NCI-H69 (cell line): ENCODE data around the gene ESPNL.
A peak's percentile ranks its signal among the peaks of the same experiment; 100 is the strongest.
"Not testable (repeated sequence)": the region's sequence is repeated elsewhere in the genome, so short reads cannot be mapped to it uniquely, and the experiment has no call there.

Experiments used
- DNase-seq: peaks from one replicate; lab custom pipeline; 2025; lab: John Stamatoyannopoulos, UW

The ESPNL gene, protein sequence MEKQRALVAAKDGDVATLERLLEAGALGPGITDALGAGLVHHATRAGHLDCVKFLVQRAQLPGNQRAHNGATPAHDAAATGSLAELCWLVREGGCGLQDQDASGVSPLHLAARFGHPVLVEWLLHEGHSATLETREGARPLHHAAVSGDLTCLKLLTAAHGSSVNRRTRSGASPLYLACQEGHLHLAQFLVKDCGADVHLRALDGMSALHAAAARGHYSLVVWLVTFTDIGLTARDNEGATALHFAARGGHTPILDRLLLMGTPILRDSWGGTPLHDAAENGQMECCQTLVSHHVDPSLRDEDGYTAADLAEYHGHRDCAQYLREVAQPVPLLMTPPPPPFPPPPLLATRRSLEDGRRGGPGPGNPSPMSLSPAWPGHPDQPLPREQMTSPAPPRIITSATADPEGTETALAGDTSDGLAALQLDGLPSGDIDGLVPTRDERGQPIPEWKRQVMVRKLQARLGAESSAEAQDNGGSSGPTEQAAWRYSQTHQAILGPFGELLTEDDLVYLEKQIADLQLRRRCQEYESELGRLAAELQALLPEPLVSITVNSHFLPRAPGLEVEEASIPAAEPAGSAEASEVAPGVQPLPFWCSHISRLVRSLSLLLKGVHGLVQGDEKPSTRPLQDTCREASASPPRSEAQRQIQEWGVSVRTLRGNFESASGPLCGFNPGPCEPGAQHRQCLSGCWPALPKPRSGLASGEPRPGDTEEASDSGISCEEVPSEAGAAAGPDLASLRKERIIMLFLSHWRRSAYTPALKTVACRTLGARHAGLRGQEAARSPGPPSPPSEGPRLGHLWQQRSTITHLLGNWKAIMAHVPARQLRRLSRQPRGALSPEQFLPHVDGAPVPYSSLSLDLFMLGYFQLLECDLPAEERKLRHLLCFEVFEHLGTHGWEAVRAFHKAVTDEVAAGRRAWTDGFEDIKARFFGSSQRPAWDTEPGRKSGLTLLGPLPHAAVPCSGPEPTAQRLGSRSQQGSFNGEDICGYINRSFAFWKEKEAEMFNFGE

DNA sequence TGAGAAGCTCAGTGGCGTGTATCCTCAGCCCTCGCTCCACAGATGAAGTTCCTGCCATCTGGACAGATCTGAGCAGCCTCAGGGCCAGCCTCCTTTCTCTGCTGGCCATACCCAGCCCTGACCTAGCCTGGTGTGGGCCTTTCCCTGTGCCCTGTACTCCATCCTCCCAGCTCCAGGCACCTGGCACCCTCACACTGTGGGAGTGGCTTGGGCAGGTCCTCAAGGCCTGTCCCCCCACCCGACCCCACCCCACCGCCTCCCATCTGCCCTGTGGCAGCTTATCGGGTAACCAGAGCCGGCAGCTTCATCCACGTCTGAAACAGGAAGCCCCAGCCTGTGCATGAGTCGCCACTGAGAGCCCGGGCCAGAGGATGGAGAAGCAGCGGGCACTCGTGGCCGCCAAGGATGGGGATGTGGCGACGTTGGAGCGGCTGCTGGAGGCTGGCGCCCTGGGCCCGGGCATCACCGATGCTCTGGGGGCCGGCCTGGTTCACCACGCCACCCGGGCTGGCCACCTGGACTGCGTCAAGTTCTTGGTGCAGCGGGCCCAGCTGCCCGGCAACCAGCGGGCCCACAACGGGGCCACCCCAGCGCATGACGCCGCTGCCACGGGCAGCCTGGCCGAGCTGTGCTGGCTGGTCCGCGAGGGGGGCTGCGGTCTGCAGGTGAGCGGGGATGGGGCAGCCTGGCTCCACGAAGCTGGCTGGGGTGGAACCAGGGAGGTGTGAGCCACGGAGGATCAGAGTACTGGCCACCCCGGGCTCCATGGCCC is at the start of gene ESPNL:
TSS of gene ESPNL (plus strand) at position 292 of the 772 bp plus-strand sequence. CDS start at position 372, 80 bp downstream.
- DNase-seq = peak; percentile 10

- no peak for DNase-seq
Observed at GRCh38 chr2:238053191-238053776, 46.9 kb upstream of the ESPNL start.

DNA sequence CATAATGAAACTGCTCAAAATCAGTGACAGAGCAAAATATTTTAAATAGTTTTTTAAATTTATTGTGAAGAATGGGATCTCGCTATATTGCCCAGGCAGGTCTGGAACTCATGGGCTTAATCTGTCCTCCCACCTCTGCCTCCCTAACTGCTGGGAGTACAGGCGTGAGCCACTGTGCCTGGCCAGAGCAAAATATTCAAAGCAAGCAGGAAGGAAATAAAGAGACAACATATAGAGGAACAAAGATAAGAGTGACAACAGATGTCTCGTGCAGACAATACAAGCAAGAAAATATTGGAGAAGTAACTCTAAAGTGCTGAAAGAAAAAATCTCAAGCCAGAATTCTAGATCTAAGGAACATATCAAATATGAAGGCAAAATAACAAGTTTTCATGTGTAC is 44.3 kb upstream of the ESPNL start:
- DNase-seq = no peak

GRCh38 chr2:238057696-238058575 is 42.2 kb upstream of the ESPNL start:
- DNase-seq = peak; percentile 50

- DNase-seq = no peak
Observed at GRCh38 chr2:238059505-238059904, 40.6 kb upstream of the ESPNL start.

GRCh38 chr2:238060096-238060541 is 40.0 kb upstream of the ESPNL start:
- DNase-seq = no peak

DNA sequence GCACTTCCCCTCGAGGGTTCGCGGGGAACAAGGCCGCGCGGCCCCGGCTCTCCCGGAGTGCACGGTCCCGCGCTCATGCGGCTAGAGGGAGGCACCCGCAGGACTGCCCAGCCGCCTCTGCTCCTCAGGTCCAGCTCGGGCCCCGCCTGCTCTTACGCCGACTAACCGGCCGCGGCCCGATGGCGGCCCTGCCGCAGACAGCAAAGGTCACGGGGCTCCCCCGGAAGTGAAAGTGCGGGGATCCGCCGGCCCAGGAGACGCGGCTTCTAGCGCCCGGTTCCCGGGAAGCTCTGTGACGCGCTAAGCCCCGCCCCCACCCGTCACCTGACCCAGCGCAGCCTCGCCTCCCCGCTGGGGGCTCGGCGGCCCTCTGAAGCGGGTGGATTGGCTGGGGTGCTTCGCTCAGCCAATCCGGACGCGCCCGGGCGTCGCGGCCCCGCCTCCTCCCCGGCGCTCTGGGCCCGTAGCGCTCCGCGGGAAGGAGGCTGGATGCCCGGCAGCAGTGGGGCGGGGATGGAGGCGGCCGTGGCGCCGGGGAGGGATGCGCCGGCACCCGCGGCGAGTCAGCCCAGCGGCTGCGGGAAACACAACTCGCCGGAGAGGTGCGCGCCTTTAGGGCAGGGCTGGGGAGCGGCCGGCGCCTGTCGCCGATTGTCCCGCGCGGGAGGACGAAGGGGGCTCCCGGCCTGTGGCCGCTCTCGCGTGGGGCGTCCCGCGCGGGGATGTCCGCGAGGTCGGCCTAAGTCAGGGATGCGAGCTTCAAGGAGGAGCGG is 39.4 kb upstream of the ESPNL start, which contains the start of gene SCLY:
TSS of gene SCLY (plus strand) at position 460 of the 773 bp plus-strand sequence. CDS start at position 514, 54 bp downstream.
- DNase-seq = peak; percentile 96

DNA sequence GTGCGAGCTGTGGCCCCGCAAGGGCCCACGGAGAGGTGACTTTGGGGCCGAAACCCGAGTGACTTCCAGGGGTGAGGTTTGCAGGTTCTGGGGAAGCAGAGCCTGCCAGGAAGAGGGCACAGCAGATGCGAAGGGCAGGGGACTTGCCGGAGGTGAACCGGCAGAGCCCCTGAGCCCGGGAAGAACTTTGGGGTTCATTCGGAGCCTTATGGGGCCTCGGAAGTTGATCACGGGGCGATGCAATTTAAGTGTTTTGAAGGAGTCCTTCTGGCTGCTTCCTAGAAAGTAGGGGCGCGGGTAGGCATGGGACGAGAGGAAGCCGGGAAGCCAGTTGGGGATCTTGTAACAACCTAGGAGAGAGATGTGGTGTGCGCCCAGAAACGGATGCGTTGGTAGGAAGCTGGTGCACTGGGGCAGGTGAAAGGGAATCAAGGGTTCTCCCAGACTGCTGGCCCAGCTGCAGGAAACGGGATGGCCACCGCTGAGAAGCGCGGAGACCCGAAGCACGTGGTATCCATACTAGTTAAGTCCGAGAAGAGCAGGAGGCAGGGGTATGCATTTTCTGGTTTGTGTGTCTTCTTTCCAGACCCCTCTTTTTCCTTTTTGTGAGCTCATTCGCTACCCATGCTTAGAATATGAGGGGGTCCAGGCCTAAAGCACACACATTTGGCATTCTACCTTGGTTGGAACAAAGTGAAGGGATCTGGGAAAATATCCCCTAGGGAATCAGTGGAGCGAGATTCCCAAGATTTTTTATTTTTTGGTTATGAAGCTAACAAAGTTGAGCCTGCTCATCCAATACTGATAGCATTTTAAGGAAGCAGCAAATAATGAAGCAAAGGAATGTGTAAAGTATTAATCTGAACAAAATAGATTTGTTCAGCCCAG is 38.6 kb upstream of the ESPNL start:
- DNase-seq = peak; percentile 59

GRCh38 chr2:238063414-238064189 is 36.5 kb upstream of the ESPNL start:
- peak; percentile 9 for DNase-seq

DNA sequence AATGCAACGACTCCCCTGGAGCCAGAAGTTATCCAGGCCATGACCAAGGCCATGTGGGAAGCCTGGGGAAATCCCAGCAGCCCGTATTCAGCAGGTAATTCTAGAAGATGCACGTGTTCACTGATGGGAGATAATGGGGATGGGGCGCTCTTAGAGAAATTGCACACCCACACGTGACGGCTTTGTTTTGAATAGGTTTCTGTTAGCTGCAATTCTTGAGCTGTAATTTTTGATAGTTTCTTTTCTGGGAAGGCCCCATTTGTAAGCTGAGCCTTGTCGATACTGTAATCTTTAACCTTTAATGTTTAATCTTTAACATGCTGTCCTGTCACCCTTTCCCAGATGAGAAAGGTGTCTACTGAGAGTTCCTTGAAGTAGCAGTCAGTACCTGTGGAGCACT is 35.8 kb upstream of the ESPNL start:
- DNase-seq = no peak

- DNase-seq = no peak
Observed at GRCh38 chr2:238065071-238065846, 34.9 kb upstream of the ESPNL start.

GRCh38 chr2:238066218-238066617 is 33.9 kb upstream of the ESPNL start:
- no peak for DNase-seq

- not testable (repeated sequence) for DNase-seq
Observed at GRCh38 chr2:238066718-238067117, 33.4 kb upstream of the ESPNL start.

DNA sequence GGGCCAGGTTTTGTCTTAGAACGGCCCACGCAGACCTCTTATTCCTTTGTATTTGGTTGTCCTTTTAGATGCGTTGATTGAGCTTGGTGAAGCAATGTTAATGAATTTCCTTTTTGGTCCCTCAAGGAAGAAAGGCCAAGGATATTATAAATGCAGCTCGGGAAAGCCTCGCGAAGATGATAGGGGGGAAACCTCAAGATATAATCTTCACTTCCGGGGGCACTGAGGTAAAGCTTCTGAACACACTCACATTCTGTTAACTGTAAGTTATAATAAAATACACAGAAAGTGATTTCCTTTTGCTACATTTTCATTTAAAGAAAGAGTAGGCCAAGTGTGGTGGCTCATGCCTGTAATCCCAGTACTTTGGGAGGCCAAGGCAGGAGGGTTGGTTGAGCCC is 32.2 kb upstream of the ESPNL start:
- no peak for DNase-seq

DNA sequence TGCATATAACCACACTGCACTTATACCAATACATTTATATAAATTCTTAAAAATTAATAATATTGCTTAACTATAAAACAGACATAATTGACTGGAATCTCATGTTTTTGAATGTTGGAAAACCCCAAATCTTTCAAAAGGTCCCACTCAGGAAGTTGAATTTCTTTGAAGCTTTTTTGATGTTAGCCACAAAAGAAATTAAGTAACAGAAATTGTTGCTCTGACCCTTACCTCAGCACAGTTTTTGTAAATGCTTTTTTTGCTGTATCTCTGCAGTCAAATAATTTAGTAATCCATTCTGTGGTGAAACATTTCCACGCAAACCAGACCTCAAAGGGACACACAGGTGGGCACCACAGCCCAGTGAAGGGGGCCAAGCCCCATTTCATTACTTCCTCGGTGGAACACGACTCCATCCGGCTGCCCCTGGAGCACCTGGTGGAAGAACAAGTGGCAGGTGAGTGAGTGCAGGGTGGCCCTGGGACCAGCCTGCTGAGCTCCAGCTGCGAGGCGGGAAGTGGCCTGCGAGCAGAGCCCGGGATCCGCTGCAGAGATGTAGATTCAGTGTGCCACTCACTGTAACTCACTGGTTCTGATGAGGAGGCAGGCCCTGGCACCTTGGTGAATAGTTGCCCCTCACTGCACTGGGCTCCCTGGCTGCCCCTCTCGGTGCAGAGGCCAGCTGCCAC is 31.0 kb upstream of the ESPNL start:
- DNase-seq = no peak

- DNase-seq = no peak
Observed at GRCh38 chr2:238069877-238070276, 30.3 kb upstream of the ESPNL start.
